Measurements from ENCODE around the gene TOX4.

TOX4 gene

GRCh38 chr14:21537090-21537424, 60.1 kb downstream of the TOX4 start:
- Histone ChIP-seq H3K36me3 (ENCODE audit: insufficient read depth, low read length) (no peaks in the 10 kb centered on the region), H3K4me3 (ENCODE audit: low read length, poor library complexity, severe bottlenecking) (no peak overlapping the region), H3K9ac (ENCODE audit: low read depth, low read length, poor library complexity, severe bottlenecking) (no peak overlapping the region), H3K9me2 (replicated peaks; ENCODE audit: low read depth, low read length) (no peaks in the 10 kb centered on the region), H3F3A (ENCODE audit: low read depth) (no peaks in the 10 kb centered on the region), H3K4me1 (ENCODE audit: insufficient read depth, low read length, poor library complexity, severe bottlenecking) (no peaks in the 10 kb centered on the region), H3K79me2 (ENCODE audit: insufficient read depth, low read length) (no peaks in the 10 kb centered on the region), H3K4me2 (ENCODE audit: low read depth, low read length, poor library complexity, severe bottlenecking) (no peak overlapping the region), H2AFZ (ENCODE audit: low read length) (no peak overlapping the region), H4K20me1 (ENCODE audit: insufficient read depth, low read length, poor library complexity, severe bottlenecking) (no peaks in the 10 kb centered on the region), H3K27me3 (ENCODE audit: insufficient read depth, low read length, poor library complexity, severe bottlenecking) (peaks cover 9% of the 10 kb centered on the region), H3K9me3 (ENCODE audit: insufficient read depth, low read depth, low read length) (no peaks in the 10 kb centered on the region)
- no peak for TF ChIP-seq EZH2phosphoT487 (IDR thresholded peaks at IDR 0.05; ENCODE audit: borderline replicate concordance)
- TF ChIP-seq CTCF (conservative IDR thresholded peaks at IDR 0.05; ENCODE audit: low read length): no peak

- Histone ChIP-seq H3K4me1 (ENCODE audit: insufficient read depth, low read length, poor library complexity, severe bottlenecking) (no peaks in the 10 kb centered on the region), H3F3A (ENCODE audit: low read depth) (no peaks in the 10 kb centered on the region), H3K27me3 (ENCODE audit: insufficient read depth, low read length, poor library complexity, severe bottlenecking) (peaks cover 9% of the 10 kb centered on the region), H3K4me3 (ENCODE audit: low read length, poor library complexity, severe bottlenecking) (no peak overlapping the region), H2AFZ (ENCODE audit: low read length) (no peak overlapping the region), H3K9ac (ENCODE audit: low read depth, low read length, poor library complexity, severe bottlenecking) (no peak overlapping the region), H3K4me2 (ENCODE audit: low read depth, low read length, poor library complexity, severe bottlenecking) (no peak overlapping the region), H3K9me2 (replicated peaks; ENCODE audit: low read depth, low read length) (no peaks in the 10 kb centered on the region), H3K79me2 (ENCODE audit: insufficient read depth, low read length) (no peaks in the 10 kb centered on the region), H4K20me1 (ENCODE audit: insufficient read depth, low read length, poor library complexity, severe bottlenecking) (no peaks in the 10 kb centered on the region), H3K36me3 (ENCODE audit: insufficient read depth, low read length) (no peaks in the 10 kb centered on the region), H3K9me3 (ENCODE audit: insufficient read depth, low read depth, low read length) (no peaks in the 10 kb centered on the region)
- TF ChIP-seq CTCF (conservative IDR thresholded peaks at IDR 0.05; ENCODE audit: low read length) (no peak), EZH2phosphoT487 (IDR thresholded peaks at IDR 0.05; ENCODE audit: borderline replicate concordance) (no peak)
These were observed 62.4 kb downstream of the TOX4 start for GRCh38 chr14:21539189-21539940.

- Histone ChIP-seq H3K4me3 (ENCODE audit: low read length, poor library complexity, severe bottlenecking) (no peak overlapping the region), H4K20me1 (ENCODE audit: insufficient read depth, low read length, poor library complexity, severe bottlenecking) (no peaks in the 10 kb centered on the region), H3K27me3 (ENCODE audit: insufficient read depth, low read length, poor library complexity, severe bottlenecking) (no peaks in the 10 kb centered on the region), H3K4me1 (ENCODE audit: insufficient read depth, low read length, poor library complexity, severe bottlenecking) (no peaks in the 10 kb centered on the region), H3K36me3 (ENCODE audit: insufficient read depth, low read length) (no peaks in the 10 kb centered on the region), H2AFZ (ENCODE audit: low read length) (no peak overlapping the region), H3K9me3 (ENCODE audit: insufficient read depth, low read depth, low read length) (no peaks in the 10 kb centered on the region), H3F3A (ENCODE audit: low read depth) (no peaks in the 10 kb centered on the region), H3K79me2 (ENCODE audit: insufficient read depth, low read length) (no peaks in the 10 kb centered on the region), H3K9ac (ENCODE audit: low read depth, low read length, poor library complexity, severe bottlenecking) (no peak overlapping the region), H3K4me2 (ENCODE audit: low read depth, low read length, poor library complexity, severe bottlenecking) (no peak overlapping the region), H3K9me2 (replicated peaks; ENCODE audit: low read depth, low read length) (no peaks in the 10 kb centered on the region)
- TF ChIP-seq EZH2phosphoT487 (IDR thresholded peaks at IDR 0.05; ENCODE audit: borderline replicate concordance) (no peak), CTCF (conservative IDR thresholded peaks at IDR 0.05; ENCODE audit: low read length) (no peak)
These were observed 64.5 kb downstream of the TOX4 start for GRCh38 chr14:21541413-21542074.

Measured in Loucy (cell line).